Measurements from ENCODE around the gene SMIM11.
"Not testable (repeated sequence)": the region's sequence is repeated elsewhere in the genome, so short reads cannot be mapped to it uniquely, and the experiment has no call there.

SMIM11 gene

GRCh38 chr21:34374940-34375618 is at the start of gene SMIM11:
Gene SMIM11 (plus strand): TSS chr21:34375507. CDS start chr21:34379505, 3,998 bp downstream.
- not testable (repeated sequence) for DNase-seq

GRCh38 chr21:34330055-34330454 is 45.3 kb upstream of the SMIM11 start:
- DNase-seq, result no peak

- no peak for DNase-seq
Measured at GRCh38 chr21:34331726-34332125, 43.6 kb upstream of the SMIM11 start.

- DNase-seq, result no peak
Measured at GRCh38 chr21:34332347-34332746, 43.0 kb upstream of the SMIM11 start.

- no peak for DNase-seq
Measured at GRCh38 chr21:34333121-34333739, 42.1 kb upstream of the SMIM11 start.

- DNase-seq, result no peak
Measured at GRCh38 chr21:34335316-34335715, 40.0 kb upstream of the SMIM11 start.

- no peak for DNase-seq
Measured at GRCh38 chr21:34336245-34336644, 39.1 kb upstream of the SMIM11 start.

GRCh38 chr21:34336756-34337391 is 38.4 kb upstream of the SMIM11 start:
- DNase-seq, result no peak

GRCh38 chr21:34337741-34338140 is 37.6 kb upstream of the SMIM11 start:
- DNase-seq, result no peak

GRCh38 chr21:34338226-34338625 is 37.1 kb upstream of the SMIM11 start:
- no peak for DNase-seq

GRCh38 chr21:34340061-34340460 is 35.2 kb upstream of the SMIM11 start:
- no peak for DNase-seq

GRCh38 chr21:34342476-34342875 is 32.8 kb upstream of the SMIM11 start:
- DNase-seq, result no peak

- no peak for DNase-seq
Measured at GRCh38 chr21:34343347-34343746, 32.0 kb upstream of the SMIM11 start.

GRCh38 chr21:34343838-34344381 is 31.4 kb upstream of the SMIM11 start:
- DNase-seq, result no peak

GRCh38 chr21:34344584-34344983 is 30.7 kb upstream of the SMIM11 start:
- DNase-seq, result no peak

GRCh38 chr21:34345091-34345871 is 30.0 kb upstream of the SMIM11 start:
- no peak for DNase-seq

- DNase-seq, result no peak
Measured at GRCh38 chr21:34345892-34346291, 29.4 kb upstream of the SMIM11 start.

GRCh38 chr21:34348890-34349519 is 26.3 kb upstream of the SMIM11 start:
- no peak for DNase-seq

GRCh38 chr21:34351786-34352241 is 23.5 kb upstream of the SMIM11 start:
- DNase-seq, result peak; percentile 79

- no peak for DNase-seq
Measured at GRCh38 chr21:34352556-34352955, 22.8 kb upstream of the SMIM11 start.

- DNase-seq, result no peak
Measured at GRCh38 chr21:34353182-34353581, 22.1 kb upstream of the SMIM11 start.

- DNase-seq, result no peak
Measured at GRCh38 chr21:34354836-34355235, 20.5 kb upstream of the SMIM11 start.

GRCh38 chr21:34355570-34355969 is 19.7 kb upstream of the SMIM11 start:
- DNase-seq, result no peak
